Stimulated activated CD8-positive, alpha-beta memory T cell treated with anti-CD3 and anti-CD28 coated beads, Interleukin-4, amount 100 ng/mL, for 24 hours (primary cell): ENCODE data around the gene LLGL2.

ENCODE experiments used
- DNase-seq: peaks from one replicate; pipeline ENCODE4 v3.0.0-alpha.2; 2020; ENCODE audit warnings: low read depth

The LLGL2 gene

DNA sequence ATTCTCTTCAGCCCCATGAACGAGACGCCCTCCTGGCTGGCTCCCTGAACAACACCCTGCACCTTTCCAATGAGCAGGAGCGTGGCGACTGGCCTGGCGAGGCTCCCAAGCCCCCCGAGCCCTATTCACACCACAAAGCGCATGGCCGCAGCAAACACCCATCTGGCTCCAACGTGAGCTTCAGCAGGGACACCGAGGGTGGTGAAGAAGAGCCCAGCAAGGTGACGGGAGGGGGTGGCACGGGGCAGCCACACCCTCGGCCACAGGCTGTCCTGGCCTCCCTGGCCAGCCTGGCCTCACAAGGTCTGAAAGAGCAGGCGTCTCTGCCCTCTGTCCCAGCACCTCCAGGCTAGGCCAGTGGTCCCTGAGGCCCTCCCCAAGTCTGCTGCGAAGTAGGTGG lies 33.8 kb upstream of the LLGL2 start:
- DNase-seq: no peak

DNA sequence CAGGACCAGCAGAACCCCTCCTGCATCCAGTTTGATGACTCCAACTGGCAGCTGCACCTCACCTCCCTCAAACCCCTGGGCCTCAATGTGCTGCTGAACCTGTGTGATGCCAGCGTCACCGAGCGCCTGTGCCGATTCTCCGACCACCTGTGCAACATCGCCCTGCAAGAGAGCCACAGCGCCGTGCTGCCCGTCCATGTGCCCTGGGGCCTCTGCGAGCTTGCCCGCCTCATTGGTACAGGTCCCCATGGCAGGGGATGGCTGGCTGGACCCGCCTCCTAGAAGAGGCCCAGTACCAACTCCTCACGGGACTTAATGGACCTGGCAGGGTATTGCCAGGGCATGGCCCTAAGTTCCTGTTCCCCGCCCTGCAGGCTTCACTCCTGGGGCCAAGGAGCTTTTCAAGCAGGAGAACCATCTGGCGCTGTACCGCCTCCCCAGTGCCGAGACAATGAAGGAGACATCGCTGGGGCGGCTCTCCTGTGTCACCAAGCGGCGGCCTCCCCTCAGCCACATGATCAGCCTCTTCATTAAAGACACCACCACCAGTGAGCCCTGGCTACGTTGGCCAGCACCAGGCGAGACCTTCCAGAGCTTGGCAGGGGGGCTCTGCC lies 32.8 kb upstream of the LLGL2 start:
- DNase-seq: no peak

DNA sequence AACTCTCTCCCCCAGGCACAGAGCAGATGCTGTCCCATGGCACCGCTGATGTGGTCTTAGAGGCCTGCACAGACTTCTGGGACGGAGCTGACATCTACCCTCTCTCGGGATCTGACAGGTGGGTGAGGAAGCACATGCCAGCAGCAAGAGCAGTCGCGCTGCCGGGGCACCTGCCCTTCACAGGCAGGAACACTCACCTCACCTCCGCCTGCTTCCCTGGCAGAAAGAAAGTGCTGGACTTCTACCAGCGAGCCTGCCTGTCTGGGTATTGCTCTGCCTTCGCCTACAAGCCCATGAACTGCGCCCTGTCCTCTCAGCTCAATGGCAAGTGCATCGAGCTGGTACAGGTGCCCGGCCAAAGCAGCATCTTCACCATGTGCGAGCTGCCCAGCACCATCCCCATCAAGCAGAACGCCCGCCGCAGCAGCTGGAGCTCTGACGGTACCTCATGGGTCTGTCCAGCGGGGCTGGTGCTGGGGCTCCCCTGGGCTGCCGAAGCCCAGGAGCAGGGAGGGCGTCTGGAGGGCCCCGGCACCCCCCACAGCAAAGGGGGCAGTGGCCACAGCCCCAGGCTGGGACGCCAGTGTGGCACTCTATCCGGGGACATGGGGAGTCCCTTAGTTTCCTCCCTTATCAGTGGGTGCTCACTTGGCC lies 31.9 kb upstream of the LLGL2 start:
- no peak for DNase-seq

DNA sequence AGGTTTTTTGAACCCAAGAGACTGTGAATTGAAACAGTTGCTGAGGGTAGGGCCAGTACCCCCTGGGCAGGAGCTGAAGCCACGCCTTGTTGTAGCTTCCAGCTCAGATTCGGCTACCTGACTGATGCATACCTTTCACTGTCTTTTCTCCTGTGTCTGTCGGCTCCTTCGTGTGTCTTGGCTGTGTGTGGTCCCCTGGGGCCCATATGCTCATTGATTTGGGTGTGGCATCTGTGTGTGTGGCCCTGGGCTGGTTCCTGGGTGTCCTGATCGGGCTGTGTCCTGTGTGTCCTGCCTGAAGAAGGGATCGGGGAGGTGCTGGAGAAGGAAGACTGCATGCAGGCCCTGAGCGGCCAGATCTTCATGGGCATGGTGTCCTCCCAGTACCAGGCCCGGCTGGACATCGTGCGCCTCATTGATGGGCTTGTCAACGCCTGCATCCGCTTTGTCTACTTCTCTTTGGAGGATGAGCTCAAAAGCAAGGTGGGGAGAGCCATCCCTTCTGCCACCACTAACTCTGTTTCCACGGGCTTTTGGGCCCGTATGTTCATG lies 31.1 kb upstream of the LLGL2 start:
- DNase-seq: no peak

DNA sequence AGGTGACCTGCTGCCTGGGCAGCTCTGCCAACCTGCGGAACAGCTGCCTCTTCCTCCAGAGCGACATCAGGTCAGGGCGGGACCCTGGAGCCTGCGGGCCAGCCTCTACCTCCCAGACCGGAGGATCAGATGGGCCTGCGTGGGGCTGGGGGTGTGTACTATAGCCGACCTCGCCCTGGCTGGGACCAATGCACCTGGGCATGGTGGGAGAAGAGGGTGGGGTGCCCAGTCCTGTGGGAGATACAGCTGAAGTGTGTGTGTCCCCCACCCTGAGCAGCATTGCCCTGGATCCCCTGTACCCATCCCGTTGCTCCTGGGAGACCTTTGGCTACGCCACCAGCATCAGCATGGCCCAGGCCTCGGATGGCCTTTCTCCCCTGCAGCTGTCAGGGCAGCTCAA lies 29.5 kb upstream of the LLGL2 start:
- no peak for DNase-seq

DNA sequence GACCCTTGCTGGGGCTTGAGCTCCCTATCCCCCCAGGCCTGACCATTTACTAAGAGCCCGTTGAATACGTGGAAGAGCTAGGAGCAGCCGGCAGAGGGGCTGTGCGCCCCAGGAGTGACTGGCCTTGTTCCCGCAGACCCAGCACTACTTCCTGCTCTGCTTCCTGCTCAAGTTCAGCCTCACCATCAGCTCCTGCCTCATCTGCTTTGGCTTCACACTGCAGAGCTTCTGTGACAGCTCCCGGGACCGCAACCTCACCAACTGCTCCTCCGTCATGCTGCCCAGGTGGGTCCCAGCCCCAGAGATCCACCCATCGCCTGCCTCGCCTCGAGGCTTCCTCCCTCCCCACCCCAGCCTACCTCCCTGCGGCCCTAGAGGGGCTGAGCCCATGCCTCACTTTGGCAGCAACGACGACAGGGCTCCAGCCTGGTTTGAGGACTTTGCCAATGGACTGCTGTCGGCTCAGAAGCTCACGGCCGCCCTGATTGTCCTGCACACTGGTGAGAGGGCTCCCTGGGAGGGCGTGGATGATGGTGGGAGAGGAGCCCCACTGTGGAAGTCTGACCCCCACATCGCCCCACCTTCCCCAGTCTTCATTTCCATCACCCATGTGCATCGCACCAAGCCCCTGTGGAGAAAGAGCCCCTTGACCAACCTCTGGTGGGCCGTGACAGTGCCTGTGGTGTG lies 27.3 kb upstream of the LLGL2 start:
- DNase-seq: no peak

DNA sequence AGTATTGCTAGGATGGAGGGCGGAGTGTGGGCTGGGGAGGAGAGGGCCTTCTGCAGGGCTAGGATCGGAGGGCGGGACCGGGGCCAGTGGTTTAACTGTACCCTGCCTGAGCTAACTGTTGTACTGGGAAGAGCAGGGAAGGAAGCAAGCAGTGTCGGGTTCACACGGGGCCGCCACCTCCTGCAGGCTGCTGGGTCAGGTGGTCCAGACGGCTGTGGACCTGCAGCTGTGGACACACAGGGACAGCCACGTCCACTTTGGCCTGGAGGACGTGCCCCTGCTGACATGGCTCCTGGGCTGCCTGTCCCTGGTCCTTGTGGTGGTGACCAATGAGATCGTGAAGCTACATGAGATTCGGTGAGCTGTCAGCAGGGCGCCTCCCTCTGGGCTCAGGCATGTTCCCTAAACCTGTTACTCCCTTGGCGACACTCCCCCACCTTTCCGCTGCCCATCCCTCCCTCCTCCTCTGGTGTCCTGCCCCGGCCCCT lies 26.7 kb upstream of the LLGL2 start:
- DNase-seq: no peak

DNA sequence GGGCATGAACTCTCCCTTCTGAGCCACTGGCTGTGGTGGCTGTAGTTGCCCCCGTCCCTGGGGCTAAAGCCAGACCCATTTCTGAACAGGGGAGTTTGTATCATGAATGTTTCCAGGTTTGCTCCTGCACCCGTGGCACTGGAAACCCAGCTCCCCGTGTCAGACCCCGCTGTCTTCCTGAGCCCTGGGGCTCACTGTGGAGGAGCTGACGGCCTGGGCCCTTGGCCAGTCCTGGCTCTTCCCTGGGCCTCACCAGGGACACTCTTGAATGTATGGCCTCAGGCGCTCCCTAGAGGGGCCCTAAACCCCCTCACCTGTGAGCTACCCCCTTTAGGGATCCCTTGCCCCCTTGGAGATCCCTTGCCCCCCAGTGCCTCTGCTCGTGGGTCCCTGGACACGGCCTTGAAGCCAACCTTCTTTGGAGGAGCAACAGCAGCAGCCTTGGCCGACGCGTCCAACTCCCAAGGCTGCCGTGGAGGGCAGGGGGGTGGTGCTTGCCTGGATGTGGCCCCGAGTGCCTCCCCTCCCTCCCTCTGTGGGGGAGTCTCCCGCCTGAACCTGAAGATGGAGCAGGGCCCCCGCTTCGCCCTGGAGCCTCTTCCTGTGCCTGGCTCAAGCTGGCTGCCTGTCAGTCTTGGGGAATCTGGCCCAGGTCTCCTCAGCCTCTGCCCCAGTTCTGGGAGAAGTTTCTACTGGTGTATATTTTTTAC lies 26.0 kb upstream of the LLGL2 start:
- no peak for DNase-seq

DNA sequence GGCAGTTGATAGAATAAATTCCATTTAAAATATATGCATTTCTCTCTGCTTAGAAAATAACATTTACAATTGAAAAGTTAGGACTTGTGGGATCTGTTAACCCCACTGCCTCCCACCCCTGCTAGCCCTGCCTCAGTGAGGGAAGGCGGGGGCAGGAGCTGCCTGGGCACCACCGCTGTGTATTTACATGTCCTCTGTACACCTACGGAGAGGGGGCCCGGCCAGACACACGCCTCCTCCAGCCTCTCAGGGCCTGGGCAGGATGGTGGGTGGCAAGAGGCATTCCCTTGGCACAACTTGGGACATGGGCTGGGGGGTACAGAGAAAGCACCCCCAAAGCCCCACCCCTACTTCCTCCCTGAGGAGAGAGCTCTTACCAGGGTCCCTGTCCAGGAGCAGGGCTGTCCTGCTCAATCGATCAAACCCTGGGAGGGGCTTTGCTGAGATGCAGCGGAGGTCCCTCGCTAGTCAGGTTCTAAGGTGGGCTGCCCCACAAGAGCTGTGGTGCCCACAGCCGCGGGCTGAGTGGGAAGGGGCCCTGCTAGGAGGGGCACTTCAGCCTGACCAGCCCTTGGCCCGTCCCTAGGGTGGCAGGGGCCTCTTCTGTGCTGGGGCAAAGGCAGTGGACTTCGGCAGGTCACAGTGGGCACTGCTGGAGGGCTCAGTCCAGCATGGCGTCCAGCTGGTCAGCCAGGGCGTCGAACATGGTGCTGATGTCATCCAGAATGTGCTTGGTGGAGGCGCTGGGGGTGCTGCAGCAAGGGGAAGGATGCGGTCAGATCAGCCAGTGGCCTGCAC lies 24.9 kb upstream of the LLGL2 start:
- no peak for DNase-seq

DNA sequence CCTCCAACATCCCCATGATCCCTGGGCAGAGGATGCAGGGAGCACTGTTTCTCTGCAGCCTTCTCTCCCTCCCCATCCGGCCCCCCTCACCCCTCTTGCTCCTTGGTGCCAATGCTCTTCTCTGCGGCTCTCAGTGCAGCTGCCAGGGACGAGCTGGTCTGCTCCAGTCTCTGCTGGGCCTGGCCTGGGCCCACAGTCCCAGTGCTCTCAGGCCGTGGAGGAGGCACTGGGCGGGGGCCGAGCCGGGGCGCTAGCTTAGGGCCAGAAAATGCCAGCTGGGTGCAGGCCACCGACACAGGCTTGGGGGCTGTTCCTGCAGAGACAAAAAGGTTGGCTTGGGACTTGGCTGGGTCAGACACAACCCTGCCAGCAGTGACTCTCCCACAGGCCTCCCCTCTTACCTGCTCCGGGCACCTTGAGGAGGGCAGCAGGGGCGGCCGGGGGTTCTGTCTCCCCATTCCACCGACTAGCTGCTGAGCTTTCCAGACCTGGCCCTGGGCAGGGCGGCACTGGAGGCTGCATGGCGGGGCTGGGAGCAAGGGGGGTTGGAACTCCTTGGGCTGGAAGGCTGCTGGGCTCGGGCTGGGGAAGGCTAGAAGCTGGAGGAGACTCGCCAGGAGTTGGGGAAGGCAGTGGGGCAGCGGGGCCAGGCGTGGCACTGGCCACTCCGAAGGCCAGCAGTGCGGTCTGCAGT lies 24.0 kb upstream of the LLGL2 start:
- DNase-seq: no peak

DNA sequence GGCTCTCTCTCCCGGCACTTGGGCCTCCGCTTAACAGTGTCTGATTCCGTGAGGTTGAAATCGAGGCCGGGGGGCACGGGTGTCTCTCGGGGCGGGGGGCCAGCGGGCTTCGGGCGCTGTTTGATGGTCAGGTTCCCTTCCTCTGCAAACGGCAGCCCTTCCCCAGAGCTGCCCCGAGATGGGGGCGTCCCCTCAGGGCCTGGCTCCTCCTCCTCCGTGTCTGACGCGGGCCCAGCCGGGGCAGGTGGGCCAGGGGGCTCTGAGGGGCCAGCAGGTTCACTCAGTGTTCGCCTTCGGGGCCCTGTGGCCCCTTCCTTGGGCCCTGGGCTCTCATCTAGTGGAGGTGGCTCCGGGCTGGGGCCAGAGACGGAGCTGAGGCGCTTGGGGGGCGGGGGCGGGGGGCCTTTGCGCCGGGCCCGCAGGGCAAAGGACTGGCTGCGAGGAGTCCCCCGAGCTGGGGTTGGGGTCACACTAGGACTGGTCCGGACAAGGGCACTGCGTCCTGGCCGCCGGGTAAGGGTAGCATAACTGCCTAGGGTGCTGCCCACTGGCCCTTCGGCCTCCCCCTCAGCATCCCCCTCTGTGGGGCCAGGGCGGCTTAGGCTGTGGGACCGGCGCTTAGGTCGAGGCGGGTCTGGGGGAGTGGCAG lies 23.3 kb upstream of the LLGL2 start:
- no peak for DNase-seq

DNA sequence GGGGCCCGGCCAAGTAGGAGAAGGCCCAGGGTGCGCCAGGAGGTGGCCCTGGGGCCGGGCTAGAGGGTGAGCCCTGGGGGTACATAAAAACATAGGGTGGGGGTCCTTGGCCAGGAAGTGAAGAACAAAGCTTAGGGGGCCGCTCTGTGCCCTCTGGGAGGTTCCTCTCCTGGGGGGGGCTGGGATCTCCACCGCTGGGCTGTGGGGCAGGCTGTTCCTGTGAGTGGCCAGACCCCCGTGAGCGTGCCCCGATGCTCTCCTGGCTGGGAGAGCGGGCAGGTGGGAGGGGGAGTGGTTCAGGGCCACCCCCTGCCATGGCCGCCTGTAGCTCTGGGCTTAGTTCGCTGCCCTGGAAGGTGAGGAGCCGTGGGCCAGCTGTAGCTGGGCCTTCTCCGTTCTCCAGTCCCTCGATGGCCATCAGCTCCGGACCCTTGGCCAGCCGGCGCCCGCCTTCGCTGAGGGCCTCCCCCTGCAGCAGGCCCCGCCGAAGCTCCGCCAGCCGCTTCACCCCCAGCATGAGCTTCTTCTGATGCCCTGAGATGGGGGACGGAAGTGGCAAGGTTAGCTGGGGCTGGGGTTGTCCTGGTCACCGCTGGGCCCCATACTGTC lies 22.7 kb upstream of the LLGL2 start:
- DNase-seq: no peak

DNA sequence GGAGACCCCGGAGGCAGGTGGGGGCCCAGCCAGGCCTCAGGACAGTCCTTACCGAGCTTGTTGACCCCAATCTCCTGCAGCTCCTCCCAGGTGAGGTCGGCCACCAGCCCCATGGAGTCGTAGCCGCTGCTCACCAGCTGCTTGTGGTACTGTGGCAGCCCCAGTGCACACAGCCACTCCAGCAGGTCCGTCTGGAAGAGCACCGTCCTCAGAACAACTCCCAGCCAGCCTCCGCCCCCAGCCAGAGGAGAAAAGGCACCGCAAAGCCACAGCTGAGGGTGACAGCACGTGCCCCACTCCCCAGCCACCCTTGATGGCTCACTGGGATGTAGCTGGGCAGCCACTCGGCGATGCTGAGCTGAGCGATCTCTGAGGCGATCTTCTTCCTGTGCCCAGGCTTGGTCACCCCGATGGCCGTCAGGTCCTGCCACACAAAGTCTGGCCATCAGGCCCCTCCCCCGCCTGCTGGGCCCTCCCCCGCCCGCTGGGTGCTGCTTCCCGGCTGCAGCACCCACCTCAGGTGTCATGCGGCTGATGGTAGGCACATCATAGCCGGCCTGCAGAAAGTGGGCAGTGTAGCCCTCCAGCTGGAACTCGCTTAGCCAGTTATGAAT lies 22.1 kb upstream of the LLGL2 start:
- DNase-seq: no peak

DNA sequence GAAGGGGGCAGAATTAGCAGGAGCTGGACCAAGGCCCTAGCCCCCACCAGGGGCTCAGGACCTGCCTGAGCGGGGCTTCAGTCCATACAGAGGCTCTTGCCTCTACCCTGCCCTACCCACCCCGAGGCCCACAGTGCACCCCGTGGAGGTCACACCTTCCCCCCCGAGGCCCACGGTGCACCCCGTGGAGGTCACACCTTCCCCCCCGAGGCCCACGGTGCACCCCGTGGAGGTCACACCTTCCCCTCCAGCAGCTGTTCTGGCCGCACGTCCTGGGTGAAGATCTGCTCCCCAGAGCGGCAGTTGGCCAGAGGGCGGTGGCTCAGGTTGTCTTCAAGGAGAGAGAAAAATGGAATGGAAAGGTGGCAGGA lies 21.5 kb upstream of the LLGL2 start:
- DNase-seq: no peak

DNA sequence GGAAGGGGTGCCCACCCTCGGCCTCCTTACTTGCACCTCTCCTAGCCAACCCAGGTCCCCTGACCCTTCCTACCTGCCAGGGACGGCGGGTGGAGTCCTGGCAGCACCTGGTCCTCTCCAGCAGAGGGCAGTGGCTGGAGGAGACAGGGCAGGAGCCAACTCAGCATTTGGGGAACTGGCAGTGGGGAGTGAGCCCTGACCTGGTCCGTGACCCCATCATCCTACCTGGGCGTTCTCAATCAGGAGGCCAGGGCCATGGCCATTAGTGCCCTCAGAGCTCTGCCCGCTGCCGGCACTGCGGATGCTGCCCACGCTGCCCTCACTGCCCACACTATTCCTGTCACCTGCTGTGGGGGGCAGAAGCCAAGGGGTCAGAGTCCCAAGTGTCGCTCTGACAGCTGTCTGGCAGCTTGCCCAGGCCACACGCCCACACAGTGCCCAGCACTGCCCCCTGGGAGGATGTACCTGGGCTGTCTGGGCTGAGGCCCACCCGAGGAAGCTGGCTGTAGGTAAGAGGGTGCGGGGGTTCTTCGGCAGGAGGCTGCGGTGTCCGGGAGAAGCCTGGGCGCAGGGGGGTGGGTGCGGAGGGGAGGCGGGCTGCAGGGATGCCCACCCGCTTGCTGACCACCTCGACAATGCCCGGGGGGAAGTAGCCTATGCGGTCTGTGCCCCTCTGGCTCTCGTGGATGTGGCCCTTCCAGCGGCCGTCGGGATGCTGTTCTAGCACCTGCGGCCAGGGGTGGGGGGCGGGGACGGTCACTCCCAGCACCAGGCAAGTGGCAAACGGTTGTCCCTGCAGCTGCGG lies 20.9 kb upstream of the LLGL2 start:
- no peak for DNase-seq

DNA sequence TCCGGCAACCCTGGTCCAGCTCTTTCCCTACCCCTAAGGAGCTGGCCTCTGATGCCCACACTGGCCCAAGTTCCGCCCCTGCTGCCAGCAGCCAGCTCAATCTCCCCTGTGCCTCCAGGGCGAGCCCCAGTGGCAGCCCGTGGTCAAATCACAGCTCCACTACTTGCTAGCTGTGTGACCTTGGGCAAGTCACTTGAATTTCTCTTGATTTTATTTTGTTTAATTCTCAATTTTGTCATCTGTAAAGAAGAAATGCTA lies 20.4 kb upstream of the LLGL2 start:
- no peak for DNase-seq

DNA sequence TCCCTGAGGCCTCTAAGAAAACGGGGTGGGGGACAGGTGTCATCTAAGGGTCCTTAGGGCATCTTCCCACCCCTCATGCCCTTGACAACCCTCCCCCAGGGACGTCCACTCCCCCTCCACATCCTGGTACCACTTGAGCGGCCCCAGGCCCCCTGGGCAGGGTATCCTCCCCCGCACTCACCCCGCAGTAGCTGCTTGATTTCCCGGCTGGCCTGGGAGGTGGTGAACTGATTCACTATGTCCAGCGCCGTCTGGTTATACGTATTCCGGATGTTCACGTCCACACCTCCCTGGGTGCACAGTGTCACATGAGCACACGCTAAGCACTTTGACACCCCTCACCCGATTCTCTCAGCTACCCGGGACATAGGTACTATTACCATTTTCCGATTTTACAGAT lies 19.9 kb upstream of the LLGL2 start:
- DNase-seq: no peak

DNA sequence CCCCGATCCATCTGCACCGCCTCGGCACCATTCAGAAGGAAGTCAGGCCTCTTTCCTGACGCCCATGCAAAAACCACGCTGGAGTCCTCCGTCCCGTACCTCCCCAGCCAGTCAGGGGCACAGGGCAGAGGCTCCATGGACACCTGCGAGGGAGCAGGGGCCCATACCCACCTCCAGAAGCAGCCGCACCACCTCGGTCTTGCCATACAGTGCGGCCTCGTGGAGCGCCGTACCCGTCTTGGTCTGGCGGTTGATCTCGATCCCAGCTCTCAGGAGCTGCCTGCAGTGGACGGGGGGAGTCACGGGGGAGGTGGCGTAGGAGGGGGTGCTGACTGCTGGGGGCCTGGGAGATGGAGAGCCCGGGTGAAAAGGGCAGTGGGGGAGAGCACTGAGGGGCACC lies 19.4 kb upstream of the LLGL2 start:
- DNase-seq: no peak

DNA sequence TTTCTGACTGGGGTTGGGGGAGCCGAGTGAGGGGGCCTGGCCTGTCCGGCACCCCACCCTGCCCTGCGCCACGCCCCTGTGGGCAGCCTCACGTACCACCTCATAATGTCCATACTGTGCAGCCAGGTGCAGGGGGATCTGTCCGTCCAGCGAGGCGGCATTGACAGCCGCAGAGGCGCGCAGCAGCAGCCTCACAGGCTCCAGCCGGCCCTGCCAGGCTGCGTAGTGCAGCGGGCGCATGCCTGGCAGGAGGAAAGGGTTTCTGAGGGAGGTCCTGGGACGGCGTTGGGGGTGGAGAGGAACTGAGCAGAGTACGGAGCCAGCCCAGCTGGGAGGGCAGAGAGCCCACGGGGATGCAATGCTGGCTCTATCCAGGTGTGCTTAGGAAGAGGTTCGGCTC lies 18.6 kb upstream of the LLGL2 start:
- DNase-seq: no peak
